Esophagus muscularis mucosa (tissue), 4 donors: Measurements from ENCODE around the gene UNKL. TPM values are rescaled to one million over a fixed set of nuclear protein-coding genes. Genes with fewer than 3 reads are reported as not detected.

ENCODE experiments used
- DNase-seq: peaks from one replicate; pipeline ENCODE4 v3.0.0-alpha.2; 2017; ENCODE audit errors: extremely low spot score
- H3K27ac ChIP-seq, 4 donors: fragments of 200-600 bp; sonication (generic); replicated peaks in 1 of 4; 1 replicate in 3 of 4; 2 replicates in 1 of 4; pipeline ENCODE4 v1.5.1; 2016 to 2019; ENCODE audit warnings: mild to moderate bottlenecking in 1 of 4
- H3K27me3 ChIP-seq, 4 donors: fragments of 200-600 bp; sonication (generic); one replicate each; pipeline versions ENCODE4 v1.5.1 to v1.6.0; 2016 to 2019
- H3K36me3 ChIP-seq, 4 donors: fragments of 200-600 bp; sonication (generic); one replicate each; pipeline ENCODE4 v1.5.1; 2016 to 2019
- H3K4me1 ChIP-seq, 4 donors: fragments of 200-600 bp; sonication (generic); one replicate each; pipeline ENCODE4 v1.5.1; 2016 to 2019
- H3K4me3 ChIP-seq, 4 donors: fragments of 200-600 bp; sonication (generic); 1 replicate in 2 of 4; 2 replicates in 2 of 4; pipeline ENCODE4 v1.5.1; 2016 to 2019; ENCODE audit warnings: mild to moderate bottlenecking in 4 of 4, moderate library complexity in 1 of 4
- H3K9me3 ChIP-seq, 4 donors: fragments of 200-600 bp; sonication (generic); 1 replicate in 3 of 4; 2 replicates in 1 of 4; pipeline ENCODE4 v1.5.1; 2016 to 2019
- EP300 ChIP-seq: sonication (generic); formaldehyde crosslinking; IDR thresholded peaks from one replicate; pipeline ENCODE4 v1.6.1; 2017; ENCODE audit warnings: antibody characterized with exemption
- POLR2A ChIP-seq: fragments of 450-650 bp; IDR thresholded peaks from one replicate; pipeline ENCODE4 v1.6.1; 2017; ENCODE audit warnings: antibody characterized with exemption, moderate library complexity, mild to moderate bottlenecking, low read depth
- POLR2AphosphoS5 ChIP-seq, 2 donors: sonication (generic); formaldehyde crosslinking; IDR thresholded peaks; one replicate each; pipeline ENCODE4 v1.6.1; 2017; ENCODE audit warnings: antibody characterized with exemption in 2 of 2
- WGBS: methylation state at CpG from one replicate; pipeline ENCODE4 v1.1.5; 2018; 5-methylcytosine and 5-hydroxymethylcytosine counted together
- intact Hi-C: fragments of 100-400 bp; cut with DNase I; formaldehyde crosslinking; loops from one replicate; pipeline ENCODE4 v1.15.1; 2023
- total RNA-seq, 4 donors: library from RNA; depleted of rRNA; stranded (reverse); fragments of >200 nt; gene quantifications; one replicate each; pipeline versions ENCODE4 v1.1.0 to v1.2.1, GENCODE V29; 2016
- TF ChIP-seq, protein P1 (sequence below), 3 experiments: fragments of 200-600 bp in 2 of 3; fragments of 450-650 bp in 1 of 3; sonication (generic) in 2 of 3; IDR thresholded peaks; one replicate each; pipeline ENCODE4 v1.5.1; 2017 to 2019; ENCODE audit warnings: antibody characterized with exemption in 3 of 3, mild to moderate bottlenecking in 2 of 3, moderate library complexity in 1 of 3

UNKL gene
- total RNA-seq, 4 donors from 2014 or later, result 9.3 to 23.7 (median 16.5) TPM

DNA sequence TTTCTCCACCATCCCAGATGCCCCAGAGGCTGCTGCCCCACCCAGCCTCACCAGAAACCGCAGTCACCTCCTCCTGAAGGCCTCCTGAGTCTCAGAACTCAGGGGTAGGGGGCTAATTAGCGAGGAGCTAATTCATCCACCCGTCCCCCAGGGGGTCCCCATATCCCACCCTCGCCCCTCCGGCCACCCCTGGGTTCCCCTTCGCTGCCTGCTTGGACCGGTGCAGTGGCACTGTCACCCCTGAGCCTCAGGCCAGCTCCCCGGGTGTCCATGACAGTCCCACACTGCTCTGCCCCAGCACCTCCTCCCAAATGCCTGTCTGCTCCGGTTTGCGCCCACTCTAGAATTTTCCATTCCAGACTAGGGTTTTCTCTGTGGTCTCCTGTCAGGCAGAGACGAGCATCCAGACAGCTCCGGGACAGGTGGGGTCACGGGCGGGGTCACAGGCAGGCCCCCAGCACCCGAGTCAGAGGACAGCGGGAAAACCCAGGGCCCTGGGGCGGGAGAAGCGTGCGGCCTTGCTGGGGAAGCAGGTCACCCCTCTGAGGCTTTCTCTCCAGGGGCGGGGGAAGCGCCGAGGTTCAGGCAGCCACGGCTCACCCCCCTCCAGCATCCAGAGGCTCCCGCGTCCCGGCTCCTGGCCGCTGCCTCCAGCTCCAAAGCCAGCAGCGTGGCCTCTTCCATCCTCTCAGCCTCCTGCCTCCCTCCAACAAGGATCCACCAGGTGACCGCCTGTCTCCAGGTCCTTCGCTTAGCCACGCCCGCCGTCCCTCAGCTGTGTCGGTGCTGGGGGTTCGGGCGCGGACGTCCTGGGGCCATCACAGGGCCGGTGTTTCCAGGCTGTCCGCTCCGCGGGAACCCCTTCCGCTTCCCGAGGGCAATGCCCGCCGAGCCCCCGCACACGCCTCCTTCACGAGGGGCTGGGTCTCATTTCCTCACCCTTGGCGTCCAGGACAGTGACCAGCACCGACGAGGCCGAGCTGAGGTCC lies 13.3 kb upstream of the UNKL start:
- TF ChIP-seq POLR2A (no peak), POLR2AphosphoS5 (IDR thresholded peaks at IDR 0.05) (no peak), EP300 (no peak)
- TF ChIP-seq, protein P1, sequence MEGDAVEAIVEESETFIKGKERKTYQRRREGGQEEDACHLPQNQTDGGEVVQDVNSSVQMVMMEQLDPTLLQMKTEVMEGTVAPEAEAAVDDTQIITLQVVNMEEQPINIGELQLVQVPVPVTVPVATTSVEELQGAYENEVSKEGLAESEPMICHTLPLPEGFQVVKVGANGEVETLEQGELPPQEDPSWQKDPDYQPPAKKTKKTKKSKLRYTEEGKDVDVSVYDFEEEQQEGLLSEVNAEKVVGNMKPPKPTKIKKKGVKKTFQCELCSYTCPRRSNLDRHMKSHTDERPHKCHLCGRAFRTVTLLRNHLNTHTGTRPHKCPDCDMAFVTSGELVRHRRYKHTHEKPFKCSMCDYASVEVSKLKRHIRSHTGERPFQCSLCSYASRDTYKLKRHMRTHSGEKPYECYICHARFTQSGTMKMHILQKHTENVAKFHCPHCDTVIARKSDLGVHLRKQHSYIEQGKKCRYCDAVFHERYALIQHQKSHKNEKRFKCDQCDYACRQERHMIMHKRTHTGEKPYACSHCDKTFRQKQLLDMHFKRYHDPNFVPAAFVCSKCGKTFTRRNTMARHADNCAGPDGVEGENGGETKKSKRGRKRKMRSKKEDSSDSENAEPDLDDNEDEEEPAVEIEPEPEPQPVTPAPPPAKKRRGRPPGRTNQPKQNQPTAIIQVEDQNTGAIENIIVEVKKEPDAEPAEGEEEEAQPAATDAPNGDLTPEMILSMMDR (IDR thresholded peaks at IDR 0.05), result no peak
- H3K27me3 ChIP-seq, result peaks cover 0 to 34% (median 0%) of the 10 kb centered on the region in 4 donors
- no peaks in the 10 kb centered on the region for H3K9me3 ChIP-seq
- H3K4me1 ChIP-seq, result peaks cover 0 to 9% (median 7%) of the 10 kb centered on the region in 4 donors
- DNase-seq, result no peak
- H3K4me3 ChIP-seq, result no peak overlapping the region
- H3K27ac ChIP-seq, result no peak overlapping the region
- intact Hi-C loops, result no loop called here
- WGBS, result 82% methylated on average over 24 of the region's 53 CpGs
- no peaks in the 10 kb centered on the region for H3K36me3 ChIP-seq

GRCh38 chr16:1426734-1427471 lies 12.4 kb upstream of the UNKL start:
- TF ChIP-seq, protein P1 (IDR thresholded peaks at IDR 0.05), result no peak
- TF ChIP-seq EP300 (no peak), POLR2A (no peak), POLR2AphosphoS5 (IDR thresholded peaks at IDR 0.05) (no peak)
- DNase-seq, result no peak
- WGBS, result 89% methylated on average over 19 of the region's 42 CpGs
- peaks cover 0 to 11% (median 9%) of the 10 kb centered on the region in 4 donors for H3K4me1 ChIP-seq
- no peaks in the 10 kb centered on the region for H3K36me3 ChIP-seq
- intact Hi-C loops, result no loop called here
- no peak overlapping the region for H3K4me3 ChIP-seq
- no peak overlapping the region for H3K27ac ChIP-seq
- no peaks in the 10 kb centered on the region for H3K9me3 ChIP-seq
- H3K27me3 ChIP-seq, result peaks cover 0 to 25% (median 0%) of the 10 kb centered on the region in 4 donors

DNA sequence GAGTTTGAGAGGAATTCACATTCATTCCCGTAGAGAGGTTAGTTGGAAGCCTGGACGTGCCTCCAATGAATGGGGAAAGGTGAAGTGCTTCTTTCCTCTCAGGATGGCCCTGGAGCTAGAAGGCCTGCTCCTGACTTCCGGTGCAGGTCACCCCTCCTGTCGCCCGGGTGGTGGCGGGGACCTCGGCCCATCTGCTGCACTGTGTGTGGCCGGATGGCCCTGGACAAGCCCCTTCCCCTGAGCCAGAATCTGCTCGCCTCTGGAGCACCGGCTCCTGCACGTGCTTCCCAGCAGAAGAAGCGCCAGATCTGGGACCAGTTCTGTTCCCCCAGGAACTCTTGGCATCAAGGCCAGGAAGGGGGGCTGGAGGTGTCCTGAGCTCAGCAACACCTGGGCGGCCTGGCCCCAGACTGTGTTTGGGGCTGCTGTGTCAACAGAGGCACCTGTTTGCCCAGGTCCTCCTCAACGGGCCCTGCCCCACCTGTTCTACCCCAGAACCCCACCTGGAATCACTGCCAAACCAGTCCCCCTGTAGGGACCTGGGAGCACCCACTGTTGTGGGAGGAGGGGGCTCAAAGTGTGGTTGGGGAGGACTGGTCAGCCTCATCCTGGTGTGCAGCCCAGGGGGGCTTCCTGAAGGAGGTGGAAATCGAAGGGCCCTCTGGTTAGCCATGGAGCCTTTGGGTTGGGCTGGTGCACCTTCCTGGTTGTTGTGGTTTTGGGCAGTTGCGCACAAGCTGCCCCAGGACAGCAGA lies 11.3 kb upstream of the UNKL start:
- intact Hi-C loops, result no loop called here
- Histone ChIP-seq H3K36me3 (no peaks in the 10 kb centered on the region), H3K9me3 (no peaks in the 10 kb centered on the region), H3K4me1 (peaks cover 4 to 19% (median 17%) of the 10 kb centered on the region in 4 donors), H3K4me3 (no peak overlapping the region), H3K27me3 (peaks cover 0 to 21% (median 0%) of the 10 kb centered on the region in 4 donors), H3K27ac (no peak overlapping the region)
- no peak for DNase-seq
- TF ChIP-seq POLR2A (no peak), POLR2AphosphoS5 (IDR thresholded peaks at IDR 0.05) (no peak), EP300 (no peak)
- TF ChIP-seq, protein P1 (IDR thresholded peaks at IDR 0.05), result no peak
- WGBS, result 78% methylated on average over 7 of the region's 16 CpGs

- intact Hi-C loops, result no loop called here
- WGBS, result 96% methylated on average over 12 of the region's 12 CpGs
- H3K4me1 ChIP-seq, result peaks cover 14 to 33% (median 31%) of the 10 kb centered on the region in 4 donors
Measured at GRCh38 chr16:1424028-1424427, 9.5 kb upstream of the UNKL start.

More at GRCh38 chr16:1424028-1424427, 9.5 kb upstream of the UNKL start:
- no peak overlapping the region for H3K27ac ChIP-seq
- H3K9me3 ChIP-seq, result no peaks in the 10 kb centered on the region
- H3K36me3 ChIP-seq, result no peaks in the 10 kb centered on the region
- H3K4me3 ChIP-seq, result no peak overlapping the region
- no peak for DNase-seq
- TF ChIP-seq POLR2A (no peak), EP300 (no peak), POLR2AphosphoS5 (IDR thresholded peaks at IDR 0.05) (no peak)
- TF ChIP-seq, protein P1 (IDR thresholded peaks at IDR 0.05), result no peak
- H3K27me3 ChIP-seq, result peaks cover 0 to 9% (median 0%) of the 10 kb centered on the region in 4 donors
